NCI-H1417 treated with DMSO at 0.1 percent for 48 hours (cell line): Measurements from ENCODE around the gene SLC39A9.
"Not testable (repeated sequence)": the region's sequence is repeated elsewhere in the genome, so short reads cannot be mapped to it uniquely, and the experiment has no call there.

ENCODE experiments used
- DNase-seq: peaks from one replicate; lab custom pipeline; 2025; lab: John Stamatoyannopoulos, UW

Gene SLC39A9

DNA sequence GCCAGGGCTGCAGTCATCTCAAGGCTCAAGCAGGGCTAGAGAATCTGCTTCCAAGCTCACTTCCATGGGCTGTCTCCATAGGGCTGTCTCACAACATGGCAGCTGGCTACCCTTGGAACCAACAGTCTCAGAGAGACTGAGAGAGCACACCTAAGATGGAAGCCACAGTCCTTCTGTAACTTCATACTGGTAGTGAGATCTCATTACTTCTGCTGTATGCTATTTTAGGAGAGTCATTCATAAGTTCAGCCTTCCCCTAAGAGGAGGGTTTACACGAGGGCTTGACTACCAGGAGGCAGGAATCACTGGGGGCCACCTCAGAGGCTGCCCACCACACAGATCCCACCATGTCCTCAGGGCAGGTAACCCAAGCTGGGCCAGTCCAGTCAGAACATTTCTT is 30.1 kb upstream of the SLC39A9 start:
- no peak for DNase-seq

GRCh38 chr14:69370061-69370460 is 28.4 kb upstream of the SLC39A9 start:
- no peak for DNase-seq

DNA sequence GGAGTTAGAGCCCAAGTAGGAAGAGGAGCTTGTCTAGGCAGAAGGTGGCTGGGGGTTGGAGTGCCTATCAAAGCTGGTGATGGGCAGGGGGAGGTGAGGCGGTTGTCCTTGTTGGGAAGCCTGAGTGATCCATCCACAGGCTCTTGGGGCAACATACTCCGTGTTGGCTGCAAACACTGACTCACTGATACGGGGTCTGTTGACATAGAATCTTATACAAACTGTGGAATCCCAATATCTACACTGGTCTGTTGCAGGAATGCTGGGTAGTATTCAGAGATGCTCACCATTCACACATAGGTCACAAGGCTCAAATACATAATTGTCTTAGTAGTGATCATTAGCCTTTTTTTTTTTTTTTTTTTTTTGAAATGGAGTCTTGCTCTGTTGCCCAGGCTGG is 26.3 kb upstream of the SLC39A9 start:
- no peak for DNase-seq

- no peak for DNase-seq
Measured at GRCh38 chr14:69373104-69373503, 25.4 kb upstream of the SLC39A9 start.

- no peak for DNase-seq
Measured at GRCh38 chr14:69374235-69374634, 24.3 kb upstream of the SLC39A9 start.

- no peak for DNase-seq
Measured at GRCh38 chr14:69375182-69375581, 23.3 kb upstream of the SLC39A9 start.

DNA sequence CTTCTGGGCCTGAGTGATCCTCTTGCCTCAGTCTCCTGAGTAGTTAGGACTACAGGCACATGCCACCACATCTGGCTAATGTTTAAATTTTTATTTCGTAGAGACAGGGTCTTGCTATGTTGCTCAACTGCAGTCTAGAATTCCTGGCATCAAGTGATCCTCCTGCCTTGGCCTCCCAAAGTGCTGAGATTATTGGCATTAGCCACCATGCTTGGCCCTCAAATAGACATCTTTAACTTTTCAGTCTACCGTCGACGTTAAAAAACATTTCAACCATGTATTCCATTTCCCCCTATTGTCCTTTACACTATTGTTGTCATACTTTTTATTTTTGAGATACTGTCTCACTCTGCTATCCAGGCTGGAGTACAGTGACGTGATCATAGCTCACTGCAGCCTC is 22.8 kb upstream of the SLC39A9 start:
- no peak for DNase-seq

GRCh38 chr14:69376439-69376838 is 22.1 kb upstream of the SLC39A9 start:
- no peak for DNase-seq

GRCh38 chr14:69378274-69378673 is 20.2 kb upstream of the SLC39A9 start:
- DNase-seq = no peak

- no peak for DNase-seq
Measured at GRCh38 chr14:69387311-69387710, 11.2 kb upstream of the SLC39A9 start.

DNA sequence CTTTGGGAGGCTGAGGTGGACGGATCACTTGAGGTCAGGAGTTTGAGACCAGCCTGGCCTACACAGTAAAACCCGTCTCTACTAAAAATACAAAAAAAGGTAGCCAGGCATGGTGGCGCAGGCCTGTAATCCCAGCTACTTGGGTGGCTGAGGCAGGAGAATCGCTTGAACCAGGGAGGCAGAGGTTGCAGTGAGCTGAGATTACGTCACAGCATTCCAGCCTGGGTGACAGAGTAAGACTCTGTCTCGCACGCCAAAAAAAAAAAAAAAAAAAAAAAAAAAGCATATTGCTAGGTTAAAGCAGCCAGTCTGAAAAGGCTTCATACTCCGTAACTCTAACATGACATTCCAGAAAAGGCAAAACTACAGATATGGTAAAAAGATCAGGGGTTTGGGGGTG is 7.1 kb upstream of the SLC39A9 start:
- not testable (repeated sequence) for DNase-seq

GRCh38 chr14:69392481-69392880 is 6.0 kb upstream of the SLC39A9 start:
- DNase-seq = no peak

- DNase-seq = no peak
Measured at GRCh38 chr14:69395929-69396328, 2.6 kb upstream of the SLC39A9 start.

DNA sequence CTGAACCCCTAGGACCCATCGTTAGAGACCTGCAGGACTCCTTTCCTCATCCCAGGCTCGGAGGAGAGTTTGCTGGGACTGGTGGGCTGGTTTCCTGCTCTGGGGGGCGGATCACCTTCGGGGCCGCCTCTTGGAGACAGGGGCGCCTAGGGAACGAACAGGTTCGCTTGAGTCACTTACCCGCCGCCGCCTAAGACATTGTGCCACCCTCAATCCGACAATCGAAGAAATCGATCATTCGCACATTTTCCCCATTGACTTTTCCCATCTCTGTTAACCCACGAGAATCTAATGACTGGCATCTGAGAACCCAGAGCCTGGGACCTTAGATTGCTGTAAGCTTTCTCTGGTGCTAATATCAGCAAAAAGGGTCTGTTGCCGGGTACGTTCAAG is 322 bp downstream of the SLC39A9 start:
- no peak for DNase-seq

DNA sequence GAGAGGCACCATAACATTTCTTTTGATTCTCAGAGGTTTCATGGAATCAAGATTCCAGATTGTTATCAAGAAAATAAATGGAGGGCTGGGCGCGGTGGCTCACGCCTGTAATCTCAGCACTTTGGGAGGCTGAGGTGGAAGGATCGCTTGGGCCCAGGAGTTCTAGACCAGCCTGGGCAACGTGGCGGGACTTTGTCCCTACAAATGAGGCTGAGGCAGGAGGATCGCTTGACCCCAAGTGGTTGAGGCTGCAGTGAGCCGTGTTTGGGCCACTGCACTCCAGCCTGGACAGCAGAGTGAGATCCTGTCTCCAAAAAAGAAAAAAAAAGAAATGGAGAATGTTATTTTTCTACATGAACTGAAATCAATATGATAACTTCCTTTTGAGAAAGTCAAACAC is 1.3 kb downstream of the SLC39A9 start:
- no peak for DNase-seq

DNA sequence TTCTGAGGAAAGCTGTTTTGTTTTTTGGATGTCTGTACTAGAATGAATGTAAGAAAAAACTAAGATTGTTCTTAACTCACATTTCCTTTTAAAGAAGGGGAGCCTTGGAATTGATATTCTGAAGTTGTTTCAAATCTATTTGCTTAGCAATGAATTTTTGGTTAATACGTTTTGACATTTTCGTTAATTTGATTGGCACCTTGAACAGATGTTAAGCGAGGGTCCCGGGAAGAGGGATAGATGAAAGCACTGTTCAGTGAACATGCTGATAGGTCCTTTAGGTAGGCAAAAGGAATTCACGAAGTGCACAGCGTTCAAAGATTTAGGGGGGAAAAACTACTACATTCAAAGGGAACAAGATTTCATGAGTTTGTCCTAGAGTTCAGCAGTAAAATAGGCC is 1.7 kb downstream of the SLC39A9 start:
- no peak for DNase-seq

- DNase-seq = no peak
Measured at GRCh38 chr14:69401841-69402240, 3.3 kb downstream of the SLC39A9 start.

DNA sequence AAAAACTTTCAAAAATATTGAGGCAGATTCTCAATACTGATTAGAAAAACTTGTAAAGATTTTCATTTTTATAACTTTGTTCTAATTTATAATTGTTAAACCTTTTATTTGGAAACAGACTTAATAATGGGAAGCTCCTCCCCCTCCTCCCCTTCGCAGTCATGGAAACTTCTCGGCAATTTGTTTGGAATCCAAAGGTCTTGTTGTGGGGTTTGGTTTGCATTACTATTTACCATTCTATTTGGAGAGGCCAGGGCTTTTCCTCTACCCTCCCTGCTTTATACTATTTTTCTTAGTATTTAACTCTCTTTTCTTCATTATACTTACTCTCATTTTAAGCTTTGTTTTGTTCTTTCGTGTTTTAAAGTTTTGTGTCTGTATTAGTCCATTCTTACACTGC is 6.0 kb downstream of the SLC39A9 start:
- DNase-seq = no peak

GRCh38 chr14:69404883-69405282 is 6.4 kb downstream of the SLC39A9 start:
- DNase-seq = no peak

GRCh38 chr14:69405762-69406161 is 7.3 kb downstream of the SLC39A9 start:
- no peak for DNase-seq

GRCh38 chr14:69408331-69408960 is 10.0 kb downstream of the SLC39A9 start:
- DNase-seq = no peak

GRCh38 chr14:69413483-69413882 is 15.0 kb downstream of the SLC39A9 start:
- no peak for DNase-seq

GRCh38 chr14:69416087-69416486 is 17.6 kb downstream of the SLC39A9 start:
- not testable (repeated sequence) for DNase-seq

DNA sequence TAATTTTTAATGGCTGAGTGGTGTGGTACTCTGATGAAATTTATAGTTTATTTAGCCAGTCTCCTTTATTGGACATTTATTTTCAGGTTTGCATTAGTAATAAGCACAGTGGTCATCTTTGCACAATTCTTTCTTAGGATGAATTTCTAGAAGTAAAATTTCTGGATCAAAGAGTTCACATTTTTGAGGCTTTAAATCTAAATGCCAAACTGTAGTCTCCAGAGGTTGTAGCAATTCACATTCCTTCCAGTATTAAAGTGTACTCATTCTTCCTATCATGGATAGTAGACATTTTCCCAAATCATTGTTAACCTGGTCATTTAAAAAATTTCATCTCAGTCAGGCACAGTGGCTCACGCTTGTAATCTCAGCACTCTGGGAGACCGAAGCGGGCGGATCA is 24.8 kb downstream of the SLC39A9 start:
- DNase-seq = no peak
